ENCODE measurements around the gene UBR3.
"Not testable (repeated sequence)": the region's sequence is repeated elsewhere in the genome, so short reads cannot be mapped to it uniquely, and the experiment has no call there.

Gene UBR3

GRCh38 chr2:170106102-170106840 is 279.0 kb downstream of the UBR3 start:
- no peak for DNase-seq (ENCODE audit: low spot score)

DNA sequence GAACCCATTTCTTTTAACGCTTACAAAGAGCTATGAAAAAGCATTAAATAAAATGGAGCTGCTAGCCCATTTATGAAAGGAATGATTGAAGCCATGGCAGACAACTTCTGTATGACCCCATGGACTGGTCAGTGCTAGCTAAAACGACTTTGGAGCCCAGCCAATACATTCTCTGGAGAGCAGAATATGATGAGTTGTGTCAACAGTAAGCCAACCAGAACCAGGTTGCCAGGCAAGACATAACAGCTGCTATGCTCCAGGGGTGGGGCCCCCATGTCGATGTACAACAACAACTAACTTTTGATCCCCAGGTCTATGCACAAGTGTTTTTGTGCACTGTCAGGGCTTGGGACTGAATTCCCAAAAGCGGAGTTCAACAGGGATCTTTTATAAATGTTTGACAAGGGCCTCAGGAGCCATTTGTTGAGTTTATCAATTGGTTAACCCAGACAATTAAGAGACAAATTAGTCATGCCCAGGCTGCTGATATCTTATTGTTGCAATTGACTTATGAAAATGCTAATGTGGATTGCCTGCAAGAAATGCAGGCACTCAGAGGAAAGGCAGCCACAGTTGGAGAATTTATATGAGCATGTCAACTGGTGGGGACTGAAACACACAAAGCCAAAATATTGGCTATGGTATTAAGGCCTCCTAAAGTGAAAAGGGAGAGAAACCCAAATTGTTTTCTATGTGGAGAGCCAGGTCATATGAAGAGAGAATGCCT is 286.1 kb downstream of the UBR3 start:
- DNase-seq (ENCODE audit: low spot score), result no peak

GRCh38 chr2:170115501-170116229 is 288.4 kb downstream of the UBR3 start:
- DNase-seq (ENCODE audit: low spot score), result no peak

DNA sequence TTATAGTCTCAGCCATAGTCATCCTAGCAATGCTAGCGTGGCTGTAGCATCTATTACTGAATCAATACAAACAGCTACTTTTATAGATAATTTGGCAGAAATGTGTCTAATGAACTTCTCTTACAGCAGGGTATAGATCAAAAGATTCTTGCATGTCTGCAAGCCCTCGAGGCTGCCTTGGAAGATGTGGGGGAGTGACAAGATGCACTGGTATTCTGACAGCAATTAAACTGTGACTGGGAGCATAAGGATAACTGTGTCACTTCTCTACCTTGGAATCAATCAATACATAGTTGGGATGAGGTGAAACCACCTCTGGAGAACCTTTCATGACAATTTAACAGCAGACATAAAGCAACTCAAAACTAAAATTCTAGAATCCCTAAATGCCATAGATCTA is 291.4 kb downstream of the UBR3 start:
- DNase-seq (ENCODE audit: low spot score), result no peak

DNA sequence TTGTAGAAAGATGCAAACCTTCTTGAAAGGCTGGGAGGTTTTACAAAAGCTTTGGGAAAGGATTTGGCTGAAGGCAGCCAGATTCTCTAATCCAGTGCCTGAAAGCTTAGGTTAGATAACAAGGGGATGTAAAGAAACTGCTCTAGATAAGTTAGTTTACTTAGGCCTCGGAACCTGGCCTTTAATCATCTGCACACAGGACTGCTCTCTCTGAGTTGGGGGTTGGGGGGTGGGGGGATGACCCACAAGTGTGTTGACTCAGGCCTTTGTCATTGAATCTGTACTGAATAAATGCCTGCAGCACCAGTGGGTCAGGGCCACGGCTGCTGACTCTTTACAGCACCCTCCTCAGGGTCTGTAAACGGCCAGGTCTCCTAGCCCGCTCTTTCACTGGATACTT is 292.1 kb downstream of the UBR3 start:
- DNase-seq (ENCODE audit: low spot score), result not testable (repeated sequence)

DNA sequence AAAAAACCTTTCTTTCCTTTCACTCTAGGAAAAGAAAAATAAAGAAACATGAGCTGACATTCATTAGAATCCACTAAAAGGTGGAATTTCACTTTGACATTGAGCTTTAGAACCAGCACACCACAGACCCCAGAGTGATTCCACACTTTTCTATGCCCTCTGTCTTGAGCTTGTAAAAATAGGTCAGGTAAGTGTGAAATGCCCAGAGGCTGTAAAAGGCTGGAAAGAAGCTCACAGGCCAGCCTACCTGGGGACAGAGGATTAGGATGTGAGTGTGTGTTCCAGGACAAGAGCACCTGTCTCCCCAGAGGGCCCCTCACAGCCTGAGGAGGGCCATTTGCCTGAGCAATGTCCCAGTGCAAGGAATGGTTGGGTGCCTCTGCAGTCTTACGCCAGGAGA is 294.4 kb downstream of the UBR3 start:
- DNase-seq (ENCODE audit: low spot score), result no peak

GRCh38 chr2:170122883-170123547 is 295.8 kb downstream of the UBR3 start:
- peak; percentile 34 for DNase-seq (ENCODE audit: low spot score)

DNA sequence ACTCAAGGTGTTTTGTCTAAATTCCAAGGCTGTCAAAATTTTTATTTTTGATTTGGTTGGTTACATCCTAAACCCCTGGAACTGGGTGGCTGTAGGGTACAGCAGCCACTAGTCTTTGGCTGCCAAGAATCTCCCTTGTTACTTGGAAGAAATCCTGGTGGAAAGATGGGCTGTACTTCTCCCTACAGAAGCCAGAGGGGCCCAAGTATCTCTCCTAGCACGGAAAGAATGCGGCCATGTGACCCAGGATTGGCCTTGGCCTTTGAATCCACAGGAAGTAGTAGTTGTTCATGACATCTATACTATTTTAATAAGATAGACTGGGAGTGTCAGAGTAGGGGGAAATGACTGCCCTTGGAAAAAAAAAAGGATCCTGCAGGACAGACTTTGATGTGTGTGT is 296.3 kb downstream of the UBR3 start:
- DNase-seq (ENCODE audit: low spot score), result no peak

DNA sequence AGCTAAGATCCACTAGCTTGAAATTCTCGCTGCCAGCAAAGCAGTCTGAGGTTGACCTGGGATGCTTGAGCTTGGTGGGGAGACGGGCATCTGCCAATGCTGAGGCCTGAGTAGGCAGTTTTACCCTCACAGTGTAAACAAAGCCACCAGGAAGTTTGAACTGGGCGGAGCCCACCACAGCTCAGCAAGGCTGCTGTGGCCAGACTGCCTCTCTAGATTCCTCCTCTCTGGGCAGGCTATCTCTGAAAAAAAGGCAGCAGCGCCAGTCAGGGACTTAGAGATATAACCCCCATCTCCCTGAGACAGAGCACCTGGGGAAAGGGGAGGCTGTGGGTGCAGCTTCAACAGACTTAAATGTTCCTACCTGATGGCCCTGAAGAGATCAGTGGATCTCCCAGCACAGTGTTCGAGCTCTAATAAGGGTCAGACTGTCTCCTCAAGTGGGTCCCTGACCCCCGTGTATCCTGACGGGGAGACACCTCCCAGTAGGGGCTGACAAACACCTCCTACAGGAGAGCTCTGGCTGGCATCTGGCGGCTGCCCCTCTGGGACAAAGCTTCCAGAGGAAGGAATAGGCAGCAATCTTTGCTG is 299.0 kb downstream of the UBR3 start:
- not testable (repeated sequence) for DNase-seq (ENCODE audit: low spot score)
